GM19240 (cell line): ENCODE results near the gene AFF3.

ENCODE experiments used
- DNase-seq: peaks from one replicate; pipeline ENCODE4 v3.0.0; 2011; ENCODE audit warnings: low spot score; ENCODE audit not compliant: insufficient read length

The AFF3 gene

DNA sequence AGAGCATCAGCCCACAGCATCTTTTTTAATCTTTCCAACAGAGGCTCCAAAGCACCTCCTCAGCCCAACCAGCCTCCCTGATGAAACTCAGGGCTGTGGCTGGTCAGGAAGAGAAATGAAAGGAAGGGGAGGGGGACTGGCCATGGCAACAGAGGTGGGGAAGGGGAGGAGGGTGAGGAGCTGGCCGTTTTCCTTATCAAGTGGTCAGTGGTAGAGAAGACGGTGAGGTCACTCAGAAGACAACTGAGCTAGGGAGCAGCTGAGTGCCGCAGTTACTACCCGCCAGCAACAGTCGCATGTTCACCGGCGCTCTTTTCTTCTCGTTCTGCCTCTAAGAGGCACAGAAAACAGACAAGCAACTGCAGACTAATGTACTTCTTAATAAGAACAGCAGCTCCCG, 97.4 kb downstream of the AFF3 start:
- DNase-seq, result no peak

DNA sequence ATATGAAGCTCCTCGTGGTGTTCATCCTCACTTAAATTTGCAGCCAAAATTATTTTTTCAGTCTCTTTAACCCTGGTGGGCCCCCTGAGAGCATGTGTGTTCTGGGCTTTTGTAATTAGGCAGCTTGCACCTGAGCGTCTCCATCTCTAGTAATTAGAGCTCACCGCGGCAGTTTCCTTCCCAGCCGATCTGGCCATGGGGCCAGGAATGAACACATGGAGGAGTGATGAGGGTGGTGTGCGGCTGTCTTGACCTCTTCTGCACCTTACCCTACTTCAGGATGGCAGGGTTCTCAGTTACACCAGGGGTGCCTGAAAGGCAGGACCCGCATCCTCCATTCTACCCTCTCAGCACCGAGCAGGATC, 98.5 kb downstream of the AFF3 start:
- DNase-seq, result no peak

DNA sequence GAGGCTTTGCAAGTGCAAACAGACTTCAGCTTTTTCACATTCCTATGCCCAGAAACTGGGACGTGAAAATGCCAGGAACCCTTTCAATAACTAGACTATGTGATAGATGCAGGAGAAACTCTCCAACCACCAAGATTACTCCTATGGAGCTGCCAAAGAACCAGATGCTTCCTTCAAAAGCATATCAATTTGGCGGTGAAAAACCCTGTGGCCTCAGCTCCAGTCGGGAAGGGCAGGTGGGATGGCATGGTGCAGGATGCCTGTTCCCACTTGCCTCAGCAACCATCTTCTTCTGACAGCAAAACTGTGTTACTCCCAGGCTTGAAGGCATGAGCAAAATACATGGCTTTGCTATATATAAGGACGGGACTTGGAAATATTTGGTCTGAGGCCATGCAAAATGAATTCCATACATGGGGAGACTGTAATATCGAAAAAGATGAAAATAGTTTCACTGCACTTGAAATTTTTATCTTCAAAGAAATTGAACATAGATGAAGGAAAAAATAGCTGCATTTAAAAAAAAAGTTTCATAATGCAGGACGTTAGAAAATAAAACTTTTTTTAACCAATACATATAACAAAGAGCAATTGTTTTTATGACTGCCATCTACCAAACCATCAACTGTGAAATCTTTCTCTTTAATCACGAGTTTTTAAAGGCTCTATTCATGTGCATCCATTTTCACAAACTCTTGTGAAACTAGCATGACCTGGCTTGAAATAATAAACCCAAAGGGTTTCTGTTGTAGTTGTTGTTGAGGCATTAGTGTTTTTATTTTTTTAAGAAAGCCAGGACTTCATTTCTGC, 99.1 kb downstream of the AFF3 start:
- no peak for DNase-seq

DNA sequence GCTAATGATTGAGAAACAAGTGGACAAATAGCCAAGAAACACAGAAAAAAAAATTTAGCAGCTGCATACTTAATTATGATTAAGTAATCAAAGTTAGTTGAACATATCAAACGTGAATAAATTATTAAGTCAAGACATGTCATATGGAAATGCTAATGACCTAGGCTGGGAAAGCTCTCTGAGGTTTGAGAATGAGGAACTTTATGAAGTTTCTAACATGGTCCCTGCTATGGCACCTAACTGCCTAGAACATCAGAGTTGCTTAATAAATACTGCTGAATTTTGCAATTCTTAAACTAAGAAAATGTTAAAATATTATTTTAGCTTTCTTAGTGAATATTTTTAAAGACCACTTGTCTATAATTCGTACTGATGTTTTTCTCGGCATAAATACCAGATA, 99.8 kb downstream of the AFF3 start:
- no peak for DNase-seq

DNA sequence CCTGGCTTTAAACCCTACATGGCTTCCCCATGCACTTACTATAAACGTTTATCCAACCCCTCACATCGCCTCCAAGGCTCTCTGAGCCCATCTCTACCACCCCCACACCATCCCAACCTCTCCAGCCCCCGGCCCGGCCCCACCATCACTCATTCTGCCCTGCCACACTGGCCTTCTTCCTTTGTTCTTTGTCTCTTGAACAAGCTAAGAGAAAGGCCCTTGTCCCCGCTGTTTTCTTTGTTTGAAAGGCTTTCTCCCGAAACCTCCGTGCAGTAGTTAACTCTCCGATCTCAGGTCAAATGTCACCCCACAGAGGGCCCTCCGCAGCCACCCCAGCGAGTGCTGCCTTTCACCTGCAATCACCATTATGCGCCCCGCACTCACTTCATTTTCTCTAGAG, 100.4 kb downstream of the AFF3 start:
- DNase-seq, result no peak

DNA sequence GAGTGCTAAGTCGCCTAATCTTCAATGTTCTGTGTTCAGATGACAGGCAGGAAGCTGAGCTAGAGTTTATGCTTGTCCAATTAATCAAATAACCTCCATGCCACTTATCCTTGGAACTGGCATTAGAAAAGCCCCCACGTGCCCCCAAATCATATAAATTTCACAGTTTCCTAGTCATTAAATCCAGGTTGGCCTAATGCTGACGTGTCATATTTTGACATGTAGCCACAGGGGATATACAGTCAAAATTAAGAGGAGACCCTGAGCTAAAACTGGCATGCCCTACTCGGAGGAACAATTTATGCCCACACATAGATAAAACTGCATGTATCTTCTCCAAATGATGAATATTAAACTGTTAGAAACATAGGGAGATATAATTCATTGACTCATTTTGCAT, 101.0 kb downstream of the AFF3 start:
- DNase-seq, result no peak

DNA sequence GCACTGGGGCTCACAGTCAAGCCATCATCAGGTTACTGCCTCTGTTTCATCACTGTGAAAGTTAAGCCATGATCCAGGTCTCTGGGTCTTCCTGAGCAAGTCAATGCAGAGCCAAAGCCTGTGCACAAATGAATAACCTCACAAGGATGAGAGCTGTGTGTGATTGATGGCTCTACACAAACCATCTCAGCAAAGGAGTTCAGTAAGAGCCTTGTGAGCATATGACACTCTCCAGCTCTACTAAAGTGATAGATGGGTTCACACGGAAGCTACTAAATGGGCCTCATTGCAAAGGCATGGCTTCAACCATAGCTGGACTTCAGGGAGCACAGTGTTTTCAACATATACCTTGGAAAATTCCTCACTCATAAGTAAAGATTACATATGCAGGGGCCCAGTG, 101.5 kb downstream of the AFF3 start:
- no peak for DNase-seq

DNA sequence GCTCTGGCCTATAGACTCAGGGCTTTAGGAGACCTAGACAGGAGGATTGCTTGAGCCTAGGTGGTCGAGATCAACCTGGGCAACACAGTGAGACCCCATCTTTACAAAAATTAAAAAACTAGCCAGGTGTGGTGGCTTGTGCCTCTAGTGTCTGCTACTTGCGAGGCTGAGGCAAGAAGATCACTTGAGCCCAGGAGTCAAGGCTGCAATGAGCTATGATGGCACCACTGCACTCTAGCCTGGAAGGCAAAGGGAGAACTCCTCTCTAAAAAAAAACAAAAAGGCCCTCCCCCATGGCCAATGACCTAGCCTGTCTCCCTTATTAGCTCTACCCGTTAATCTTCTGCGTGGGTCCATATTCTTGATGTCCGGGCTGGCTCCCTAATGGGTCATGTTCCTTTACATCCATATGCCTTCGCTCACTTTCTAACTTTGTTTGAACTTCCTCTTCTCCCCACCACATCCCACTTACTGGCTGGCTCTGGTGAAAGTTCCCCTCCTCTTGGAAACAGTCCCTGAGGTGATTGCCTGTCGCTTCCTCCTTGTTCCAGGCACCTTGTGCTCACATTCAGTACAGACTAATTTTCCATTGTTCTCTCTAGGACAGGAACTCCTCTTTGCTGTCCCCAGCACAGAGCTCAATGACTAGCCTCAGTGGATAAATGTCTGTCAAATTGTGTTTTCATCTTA, 103.0 kb downstream of the AFF3 start:
- no peak for DNase-seq

DNA sequence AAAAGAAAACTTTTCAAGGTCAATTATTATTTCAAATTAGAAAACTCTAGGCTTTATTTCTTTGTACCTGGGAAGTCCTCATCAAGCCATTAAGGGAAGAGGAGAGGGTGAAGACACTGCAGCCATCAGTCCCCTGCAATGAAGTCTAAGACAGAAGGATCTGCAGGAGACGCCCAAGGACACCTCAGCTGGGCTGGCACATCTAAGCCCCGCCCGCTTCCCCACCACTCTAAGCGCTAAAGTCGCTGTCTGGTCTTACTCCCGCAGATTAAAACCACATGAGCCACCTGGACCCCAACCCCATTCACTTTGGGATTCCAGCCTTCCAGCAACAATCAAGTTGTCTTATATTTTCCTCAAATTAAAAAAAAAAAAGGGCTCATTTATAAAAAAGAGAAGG, 104.4 kb downstream of the AFF3 start:
- DNase-seq, result no peak

DNA sequence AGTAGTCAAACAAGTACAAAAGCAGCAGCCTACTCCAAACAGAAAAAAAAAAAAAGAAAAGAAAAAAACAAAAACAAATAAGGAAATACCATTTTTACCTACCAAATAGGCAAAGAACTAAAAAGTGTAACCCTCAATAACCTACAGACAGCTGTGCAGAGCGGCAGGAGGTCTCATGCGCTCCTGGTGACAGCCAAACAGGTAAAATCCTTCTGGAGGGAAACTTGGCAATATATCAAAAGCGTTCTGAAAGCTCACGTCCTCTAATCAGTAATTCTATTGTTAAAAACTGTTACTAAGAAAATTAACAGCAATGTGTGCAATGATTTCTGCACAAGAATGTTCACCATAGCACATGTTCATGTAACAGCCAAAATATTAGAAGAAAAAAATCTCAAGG, 105.6 kb downstream of the AFF3 start:
- DNase-seq, result no peak

DNA sequence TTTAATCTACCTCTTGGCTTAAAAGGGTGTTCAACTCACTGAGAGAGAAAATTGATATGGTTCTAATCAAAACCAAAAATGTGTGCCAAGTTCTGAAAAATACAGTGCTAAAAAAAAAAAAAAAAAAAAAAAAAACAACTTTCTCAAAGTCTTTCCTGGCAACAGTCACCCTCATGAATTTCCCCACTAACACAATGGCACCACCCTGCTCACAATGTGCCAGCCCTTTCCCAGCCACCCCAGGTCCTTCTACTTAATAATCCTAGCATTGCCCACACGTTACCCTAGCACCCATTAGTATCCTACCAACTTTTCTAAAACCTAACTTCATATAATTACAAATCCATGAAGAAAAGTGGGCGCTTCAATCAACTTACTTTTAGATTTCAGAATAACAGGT, 106.4 kb downstream of the AFF3 start:
- no peak for DNase-seq

DNA sequence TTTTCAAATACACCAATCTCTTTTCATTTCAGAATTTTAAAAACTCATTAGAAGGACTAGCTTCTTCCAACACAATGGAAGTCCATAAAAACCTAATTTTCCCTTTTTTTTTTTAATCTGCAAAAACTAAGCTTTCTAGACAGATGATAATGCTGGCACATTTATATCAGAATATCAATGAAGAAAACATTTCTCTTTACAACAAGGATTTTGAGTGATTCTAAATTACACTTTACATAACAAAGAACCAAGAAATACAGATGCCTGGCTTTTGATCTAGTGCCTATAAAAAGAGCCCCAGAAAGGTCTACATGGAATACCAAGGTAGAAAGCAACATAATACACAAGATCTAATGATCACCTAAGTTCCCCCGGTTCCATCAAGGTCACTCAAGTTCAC, 108.0 kb downstream of the AFF3 start:
- DNase-seq, result no peak

DNA sequence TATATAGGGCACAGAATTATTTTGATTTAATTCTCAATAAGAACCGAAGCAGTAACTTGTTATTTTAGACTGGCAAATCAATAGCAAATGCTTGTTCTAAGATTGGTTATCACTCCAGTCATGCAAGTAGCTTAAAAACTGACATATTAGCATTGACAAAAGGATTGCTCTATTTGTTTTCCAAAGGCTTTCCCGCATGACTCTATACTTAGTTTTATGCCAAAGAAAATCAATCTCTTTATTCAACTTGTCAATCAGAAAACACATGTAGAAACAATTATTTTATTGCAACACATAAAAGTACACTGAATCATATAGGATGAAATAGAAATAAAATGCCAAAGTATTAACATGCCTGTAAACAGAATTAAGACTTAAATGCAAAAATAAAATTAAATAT, 108.4 kb downstream of the AFF3 start:
- no peak for DNase-seq

DNA sequence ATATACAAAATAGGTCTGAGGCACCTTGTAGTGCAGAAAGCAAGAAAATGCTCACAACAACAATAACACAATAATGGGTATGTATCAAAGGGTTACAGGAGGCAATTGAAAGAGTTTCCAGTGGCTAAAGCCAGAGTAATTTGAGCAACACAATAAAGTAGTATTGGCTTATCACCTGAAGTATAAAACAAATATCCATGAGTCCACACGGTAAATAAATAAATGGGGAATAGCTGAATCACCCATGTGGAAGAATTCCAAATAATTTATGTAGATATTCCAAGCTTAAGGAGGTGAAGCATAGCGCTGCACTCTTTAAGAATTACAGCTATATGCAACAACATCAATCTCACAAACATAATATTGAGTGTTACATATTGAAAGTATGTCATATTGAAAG, 110.8 kb downstream of the AFF3 start:
- no peak for DNase-seq

DNA sequence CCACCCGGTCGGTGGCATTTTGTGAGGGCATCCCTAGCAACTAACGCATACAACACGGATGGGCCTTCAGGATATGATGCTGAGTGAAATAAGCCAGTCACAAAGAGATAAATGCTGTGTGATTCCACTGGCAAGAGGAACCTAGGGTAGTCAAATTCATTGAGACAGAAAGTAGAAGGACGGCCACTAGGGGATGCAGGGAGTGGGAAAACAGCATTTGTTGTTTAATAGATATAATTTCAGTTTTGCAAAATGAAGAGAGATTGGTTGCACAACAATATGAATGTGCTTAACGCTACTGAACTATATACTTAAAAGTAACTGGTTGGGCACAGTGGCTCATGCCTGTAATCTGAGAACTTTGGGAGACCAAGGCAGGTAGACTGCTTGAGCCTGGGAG, 112.9 kb downstream of the AFF3 start:
- no peak for DNase-seq

DNA sequence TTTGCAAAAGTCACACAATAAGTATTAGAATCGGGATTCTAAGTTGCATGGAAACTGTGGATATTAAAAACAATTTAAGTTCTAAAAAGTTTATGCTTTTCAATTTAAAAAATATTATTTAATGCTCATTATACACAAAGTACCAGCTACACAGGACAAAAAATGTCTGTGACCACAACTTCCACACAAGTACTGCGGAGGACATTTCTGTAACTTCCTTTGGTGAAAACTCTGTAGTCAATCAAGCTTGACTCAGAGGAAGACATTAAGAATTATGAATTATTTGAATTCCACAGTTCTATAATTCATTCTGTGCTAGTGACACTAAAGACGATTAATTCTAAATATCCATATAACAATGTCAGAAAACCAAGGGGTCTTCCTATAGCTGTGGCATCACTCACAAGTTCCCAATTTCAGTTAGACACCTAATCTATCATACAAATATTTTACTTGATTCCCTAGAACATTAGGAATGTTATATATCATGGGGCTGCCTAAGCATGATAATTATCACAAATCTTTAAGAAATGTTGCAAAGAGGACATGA, 120.5 kb downstream of the AFF3 start:
- DNase-seq, result no peak

DNA sequence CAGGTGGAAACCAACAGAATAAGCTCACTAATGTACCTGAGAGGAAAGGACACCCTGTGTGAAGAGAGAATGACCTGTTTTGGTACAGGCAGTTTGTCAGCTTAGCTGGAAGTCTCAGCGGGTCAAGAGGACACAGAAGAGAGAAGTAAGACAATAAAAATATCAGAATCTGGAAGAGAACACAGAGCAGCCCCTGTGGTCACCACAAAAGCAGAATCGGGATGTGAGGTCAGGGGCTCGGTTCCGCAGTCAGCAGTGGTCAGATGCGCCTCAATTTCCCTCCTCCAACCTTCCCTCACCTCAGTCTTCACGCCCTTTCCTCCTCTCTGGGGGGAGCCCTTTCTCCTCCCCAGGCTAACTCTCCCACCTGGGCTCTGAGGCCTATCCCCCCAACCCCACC, 122.9 kb downstream of the AFF3 start:
- DNase-seq, result no peak

DNA sequence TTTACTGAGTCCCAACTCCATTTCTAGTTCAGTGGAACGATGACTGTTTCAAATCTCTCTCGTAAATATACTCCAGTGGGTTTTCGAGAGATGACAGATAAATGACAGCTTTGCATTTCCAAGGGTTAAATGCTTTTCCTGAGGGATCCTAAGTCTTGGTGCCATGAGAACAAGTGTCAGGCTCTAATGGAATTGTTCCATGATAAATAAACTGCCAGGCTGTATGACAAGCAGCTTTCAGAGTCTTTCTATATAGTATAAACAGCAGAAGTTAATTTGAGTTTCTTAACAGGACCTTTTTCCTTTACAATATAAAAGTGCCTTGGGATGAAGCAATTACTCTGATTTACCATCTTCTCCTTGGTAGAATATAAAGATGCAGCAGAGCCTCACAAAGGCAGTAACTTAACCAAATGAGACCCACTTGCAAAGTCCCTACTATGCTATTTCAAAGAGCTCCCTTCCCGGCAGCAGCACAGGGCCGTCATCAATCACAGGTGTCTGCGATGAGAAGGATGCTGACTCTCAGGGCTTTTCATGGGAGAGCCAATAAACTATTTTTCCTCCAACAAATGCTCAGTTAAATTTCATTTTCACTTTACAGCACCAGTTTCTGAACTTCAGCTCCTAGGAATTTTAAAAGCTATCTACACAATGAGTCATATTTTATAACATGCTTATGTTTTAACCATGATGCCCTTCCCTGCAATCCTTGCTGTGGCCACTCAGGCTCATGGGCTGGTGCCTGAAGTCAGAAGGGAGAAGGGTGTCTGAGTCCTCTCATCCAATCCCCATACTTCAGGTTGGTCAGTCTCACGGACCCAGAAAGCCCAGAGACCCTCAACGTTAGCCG, 123.8 kb downstream of the AFF3 start:
- no peak for DNase-seq

DNA sequence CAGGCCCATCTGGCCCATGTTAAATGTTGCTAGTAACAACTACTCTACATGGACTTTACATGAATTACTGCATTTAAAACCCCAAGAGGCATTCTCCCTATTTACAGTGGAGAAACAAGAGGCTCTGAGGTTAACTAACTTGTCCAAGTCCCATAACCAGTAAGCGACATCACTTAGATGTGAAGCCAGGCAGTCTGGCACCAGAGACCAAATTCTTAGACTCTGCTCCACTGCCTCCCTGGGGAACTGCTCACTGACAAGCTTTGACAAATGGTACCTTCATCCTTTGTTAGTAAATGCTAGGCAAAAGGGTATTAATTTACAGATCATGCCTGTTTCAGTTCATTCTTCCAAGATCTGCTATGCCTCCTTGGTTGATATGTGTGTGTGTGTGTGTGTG, 124.8 kb downstream of the AFF3 start:
- DNase-seq, result no peak

DNA sequence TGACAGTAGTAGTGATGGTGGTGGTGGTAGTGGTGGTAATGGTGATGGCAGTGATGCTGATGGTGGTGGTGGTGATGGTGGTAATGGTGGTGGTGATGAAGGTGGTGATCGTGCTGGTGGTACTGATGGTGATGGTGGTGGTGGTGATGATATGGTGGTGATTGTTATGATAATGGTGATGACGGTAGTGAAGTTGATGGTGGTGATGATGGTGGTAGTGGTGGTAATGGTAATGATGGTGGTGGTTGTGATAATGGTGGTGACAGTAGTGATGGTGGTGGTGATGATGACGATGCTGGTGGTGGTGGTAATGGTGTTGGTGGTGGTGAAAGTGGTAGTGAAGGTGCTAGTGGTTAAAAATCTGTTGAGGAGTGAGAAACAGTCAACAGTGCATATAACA, 125.6 kb downstream of the AFF3 start:
- DNase-seq, result no peak

DNA sequence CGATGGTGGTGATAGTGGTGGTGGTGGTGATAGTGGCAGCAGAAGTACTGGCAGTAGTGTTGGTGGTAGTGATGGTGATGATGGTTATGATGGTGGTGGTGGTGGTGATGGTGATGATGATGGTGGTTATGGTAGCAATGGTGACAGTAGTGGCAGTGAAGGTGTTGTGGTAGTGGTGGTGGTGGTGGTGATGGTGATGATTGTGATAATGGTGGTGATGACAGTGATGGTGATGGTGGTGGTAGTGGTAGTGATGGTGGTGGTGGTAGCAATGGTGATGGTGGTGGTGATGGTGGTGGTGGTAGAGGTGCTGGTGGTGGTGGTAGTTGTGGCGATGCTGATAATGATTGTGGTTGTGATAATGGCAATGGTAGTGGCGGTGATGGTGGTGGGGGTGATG, 126.5 kb downstream of the AFF3 start:
- DNase-seq, result no peak
